WTC11 (cell line): ENCODE measurements around the gene IL16. TPM values are rescaled to one million over a fixed set of nuclear protein-coding genes. Genes with fewer than 3 reads are reported as not detected.

Experiments
- ATAC-seq: fragments of 200-7000 bp; cut with Tn5 transposase; 2 replicates; pipeline ENCODE4 v1.10.0; 2021; ENCODE audit warnings: mild to moderate bottlenecking, moderate library complexity
- CTCF ChIA-PET: fragments of 300-600 bp; sonication (Branson Sonifier 250); formaldehyde crosslinking; loops from one replicate; lab custom pipeline; 2021; ENCODE audit warnings: antibody characterized with exemption; lab: Charles Lee
- POLR2A ChIA-PET: fragments of 350-600 bp; sonication (Branson Sonifier 250); formaldehyde crosslinking; loops from one replicate; lab custom pipeline; 2021; ENCODE audit warnings: antibody characterized with exemption; lab: Charles Lee
- DNase-seq: peaks from one replicate; pipeline ENCODE4 v3.0.0; 2021; ENCODE audit warnings: low spot score
- H3K27ac Mint-ChIP-seq: 2 replicates; pipeline ENCODE4 v1.8.0; 2021; ENCODE audit warnings: mixed read lengths
- H3K27me3 Mint-ChIP-seq: 2 replicates; pipeline ENCODE4 v1.8.0; 2021; ENCODE audit warnings: low read depth, mild to moderate bottlenecking, moderate library complexity, mixed read lengths
- H3K36me3 Mint-ChIP-seq: 2 replicates; pipeline ENCODE4 v1.8.0; 2021; ENCODE audit warnings: mixed read lengths
- H3K4me1 Mint-ChIP-seq: 2 replicates; pipeline ENCODE4 v1.8.0; 2022; ENCODE audit warnings: mixed read lengths
- H3K4me3 Mint-ChIP-seq: 2 replicates; pipeline ENCODE4 v1.8.0; 2021; ENCODE audit warnings: mild to moderate bottlenecking, moderate library complexity, mixed read lengths
- H3K9me3 Mint-ChIP-seq: 2 replicates; pipeline ENCODE4 v1.8.0; 2021; ENCODE audit warnings: mixed read lengths
- CBFB ChIP-seq: sonication (generic); formaldehyde crosslinking; IDR thresholded peaks from 2 replicates; pipeline ENCODE4 v1.8.1; 2022; ENCODE audit warnings: mild to moderate bottlenecking, low read depth, missing genetic modification reagents
- GABPB1 ChIP-seq: sonication (generic); formaldehyde crosslinking; IDR thresholded peaks from 2 replicates; pipeline ENCODE4 v1.8.1; 2023; ENCODE audit warnings: mild to moderate bottlenecking, missing genetic modification reagents
- HMGA2 ChIP-seq: fragments of 250-450 bp; sonication (Bioruptor Pico); IDR thresholded peaks from 2 replicates; pipeline ENCODE4 v1.4.0; 2021; ENCODE audit warnings: mild to moderate bottlenecking, moderate library complexity
- NFATC4 ChIP-seq: fragments of 250-450 bp; sonication (Bioruptor Pico); IDR thresholded peaks from 2 replicates; pipeline ENCODE4 v1.9.0; 2021; ENCODE audit warnings: mild to moderate bottlenecking
- OVOL2 ChIP-seq: fragments of 250-450 bp; sonication (Bioruptor Pico); IDR thresholded peaks from 2 replicates; pipeline ENCODE4 v1.9.0; 2021; ENCODE audit warnings: mild to moderate bottlenecking, borderline replicate concordance
- PRRX2 ChIP-seq: fragments of 250-450 bp; sonication (Bioruptor Pico); IDR thresholded peaks from 2 replicates; pipeline ENCODE4 v1.8.0; 2021; ENCODE audit warnings: mild to moderate bottlenecking
- SOX15 ChIP-seq: fragments of 250-450 bp; sonication (Bioruptor Pico); IDR thresholded peaks from 2 replicates; pipeline ENCODE4 v1.9.0; 2021; ENCODE audit warnings: mild to moderate bottlenecking
- SP1 ChIP-seq: sonication (generic); formaldehyde crosslinking; conservative IDR thresholded peaks from 2 replicates; pipeline ENCODE4 v1.8.1; 2022; ENCODE audit warnings: missing genetic modification reagents
- TCF7 ChIP-seq: sonication (generic); formaldehyde crosslinking; IDR thresholded peaks from 2 replicates; pipeline ENCODE4 v1.8.0; 2022; ENCODE audit warnings: mild to moderate bottlenecking, low read depth, missing genetic modification reagents, moderate library complexity
- TP53 ChIP-seq: sonication (generic); formaldehyde crosslinking; IDR thresholded peaks from 2 replicates; pipeline ENCODE4 v1.8.1; 2023; ENCODE audit warnings: mild to moderate bottlenecking, missing genetic modification reagents
- ZBTB21 ChIP-seq: sonication (generic); formaldehyde crosslinking; IDR thresholded peaks from 2 replicates; pipeline ENCODE4 v1.8.1; 2023; ENCODE audit warnings: mild to moderate bottlenecking, missing genetic modification reagents, borderline replicate concordance
- ZNF232 ChIP-seq: sonication (generic); formaldehyde crosslinking; IDR thresholded peaks from 2 replicates; pipeline ENCODE4 v1.8.0; 2022; ENCODE audit warnings: mild to moderate bottlenecking, missing genetic modification reagents
- ZNF671 ChIP-seq: fragments of 250-450 bp; sonication (Bioruptor Pico); IDR thresholded peaks from 2 replicates; pipeline ENCODE4 v1.8.0; 2021; ENCODE audit warnings: mild to moderate bottlenecking
- total RNA-seq: library from RNA; stranded (reverse); gene quantifications from 3 replicates; pipeline ENCODE4 v1.2.3, GENCODE V29; 2021
- TF ChIP-seq, protein P1 (sequence below): sonication (generic); formaldehyde crosslinking; IDR thresholded peaks from 2 replicates; pipeline ENCODE4 v1.8.1; 2023; ENCODE audit warnings: mild to moderate bottlenecking, missing genetic modification reagents
- TF ChIP-seq, protein P2 (sequence below): sonication (generic); formaldehyde crosslinking; IDR thresholded peaks from 2 replicates; pipeline ENCODE4 v1.8.0; 2022; ENCODE audit warnings: mild to moderate bottlenecking, missing genetic modification reagents
- TF ChIP-seq, protein P3 (sequence below): sonication (generic); formaldehyde crosslinking; IDR thresholded peaks from 2 replicates; pipeline ENCODE4 v1.8.0; 2022; ENCODE audit warnings: missing genetic modification reagents
- TF ChIP-seq, protein P4 (sequence below): sonication (generic); formaldehyde crosslinking; IDR thresholded peaks from 2 replicates; pipeline ENCODE4 v1.8.1; 2023; ENCODE audit warnings: mild to moderate bottlenecking, missing genetic modification reagents
- TF ChIP-seq, protein P5 (sequence below): sonication (generic); formaldehyde crosslinking; conservative IDR thresholded peaks from 2 replicates; pipeline ENCODE4 v1.8.1; 2023; ENCODE audit warnings: mild to moderate bottlenecking, low read depth, missing genetic modification reagents, moderate library complexity
- TF ChIP-seq, protein P6 (sequence below): sonication (generic); formaldehyde crosslinking; IDR thresholded peaks from 2 replicates; pipeline ENCODE4 v1.8.1; 2022; ENCODE audit warnings: low read depth, mild to moderate bottlenecking, moderate library complexity, missing genetic modification reagents, borderline replicate concordance

IL16 gene
- total RNA-seq, 1 experiment from 2014 or later: 0.61 TPM

DNA sequence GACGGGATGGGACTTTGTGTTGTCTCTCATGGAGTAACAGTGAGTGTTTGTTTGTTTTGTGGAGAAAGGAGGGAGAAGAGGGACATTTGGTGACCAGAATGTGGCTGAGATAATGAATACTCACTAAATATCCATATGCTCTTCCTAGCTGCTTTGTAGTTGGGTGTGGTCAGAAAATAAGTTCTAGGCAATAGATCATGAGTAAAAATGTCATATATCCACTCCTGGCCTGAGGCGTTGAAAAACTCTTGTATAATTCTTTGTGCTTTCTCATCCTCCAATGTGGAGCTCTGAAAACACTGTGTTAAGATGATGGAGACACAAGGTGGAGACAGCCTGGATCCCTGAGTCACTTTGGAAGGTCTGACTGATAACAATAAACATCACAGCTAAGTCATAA lies 28.0 kb upstream of the IL16 start:
- ATAC-seq (no peak), DNase-seq (no peak)
- no peak overlapping the region for H3K27ac Mint-ChIP-seq
- ChIA-PET POLR2A (no interaction called here), CTCF (interaction anchor here (1.3 to 3.3 kb wide), 3 partner anchors 13 to 100 kb away, joined by 3 to 14 read pairs (median 4); no protein-coding TSS in a partner anchor)
- H3K4me1 Mint-ChIP-seq: no peaks in the 10 kb centered on the region
- TF ChIP-seq NFATC4 (CRISPR knock-in tag) (no peak), HMGA2 (no peak), ZBTB21 (CRISPR knock-in tag) (no peak), OVOL2 (CRISPR knock-in tag) (no peak), TP53 (CRISPR knock-in tag) (no peak), SP1 (CRISPR knock-in tag) (no peak), ZNF232 (no peak), CBFB (CRISPR knock-in tag) (no peak), SOX15 (no peak), TCF7 (no peak)
- TF ChIP-seq, protein P1, sequence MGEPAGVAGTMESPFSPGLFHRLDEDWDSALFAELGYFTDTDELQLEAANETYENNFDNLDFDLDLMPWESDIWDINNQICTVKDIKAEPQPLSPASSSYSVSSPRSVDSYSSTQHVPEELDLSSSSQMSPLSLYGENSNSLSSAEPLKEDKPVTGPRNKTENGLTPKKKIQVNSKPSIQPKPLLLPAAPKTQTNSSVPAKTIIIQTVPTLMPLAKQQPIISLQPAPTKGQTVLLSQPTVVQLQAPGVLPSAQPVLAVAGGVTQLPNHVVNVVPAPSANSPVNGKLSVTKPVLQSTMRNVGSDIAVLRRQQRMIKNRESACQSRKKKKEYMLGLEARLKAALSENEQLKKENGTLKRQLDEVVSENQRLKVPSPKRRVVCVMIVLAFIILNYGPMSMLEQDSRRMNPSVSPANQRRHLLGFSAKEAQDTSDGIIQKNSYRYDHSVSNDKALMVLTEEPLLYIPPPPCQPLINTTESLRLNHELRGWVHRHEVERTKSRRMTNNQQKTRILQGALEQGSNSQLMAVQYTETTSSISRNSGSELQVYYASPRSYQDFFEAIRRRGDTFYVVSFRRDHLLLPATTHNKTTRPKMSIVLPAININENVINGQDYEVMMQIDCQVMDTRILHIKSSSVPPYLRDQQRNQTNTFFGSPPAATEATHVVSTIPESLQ (CRISPR knock-in tag): no peak
- TF ChIP-seq, protein P2, sequence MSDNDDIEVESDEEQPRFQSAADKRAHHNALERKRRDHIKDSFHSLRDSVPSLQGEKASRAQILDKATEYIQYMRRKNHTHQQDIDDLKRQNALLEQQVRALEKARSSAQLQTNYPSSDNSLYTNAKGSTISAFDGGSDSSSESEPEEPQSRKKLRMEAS (CRISPR knock-in tag): no peak
- TF ChIP-seq, protein P3, sequence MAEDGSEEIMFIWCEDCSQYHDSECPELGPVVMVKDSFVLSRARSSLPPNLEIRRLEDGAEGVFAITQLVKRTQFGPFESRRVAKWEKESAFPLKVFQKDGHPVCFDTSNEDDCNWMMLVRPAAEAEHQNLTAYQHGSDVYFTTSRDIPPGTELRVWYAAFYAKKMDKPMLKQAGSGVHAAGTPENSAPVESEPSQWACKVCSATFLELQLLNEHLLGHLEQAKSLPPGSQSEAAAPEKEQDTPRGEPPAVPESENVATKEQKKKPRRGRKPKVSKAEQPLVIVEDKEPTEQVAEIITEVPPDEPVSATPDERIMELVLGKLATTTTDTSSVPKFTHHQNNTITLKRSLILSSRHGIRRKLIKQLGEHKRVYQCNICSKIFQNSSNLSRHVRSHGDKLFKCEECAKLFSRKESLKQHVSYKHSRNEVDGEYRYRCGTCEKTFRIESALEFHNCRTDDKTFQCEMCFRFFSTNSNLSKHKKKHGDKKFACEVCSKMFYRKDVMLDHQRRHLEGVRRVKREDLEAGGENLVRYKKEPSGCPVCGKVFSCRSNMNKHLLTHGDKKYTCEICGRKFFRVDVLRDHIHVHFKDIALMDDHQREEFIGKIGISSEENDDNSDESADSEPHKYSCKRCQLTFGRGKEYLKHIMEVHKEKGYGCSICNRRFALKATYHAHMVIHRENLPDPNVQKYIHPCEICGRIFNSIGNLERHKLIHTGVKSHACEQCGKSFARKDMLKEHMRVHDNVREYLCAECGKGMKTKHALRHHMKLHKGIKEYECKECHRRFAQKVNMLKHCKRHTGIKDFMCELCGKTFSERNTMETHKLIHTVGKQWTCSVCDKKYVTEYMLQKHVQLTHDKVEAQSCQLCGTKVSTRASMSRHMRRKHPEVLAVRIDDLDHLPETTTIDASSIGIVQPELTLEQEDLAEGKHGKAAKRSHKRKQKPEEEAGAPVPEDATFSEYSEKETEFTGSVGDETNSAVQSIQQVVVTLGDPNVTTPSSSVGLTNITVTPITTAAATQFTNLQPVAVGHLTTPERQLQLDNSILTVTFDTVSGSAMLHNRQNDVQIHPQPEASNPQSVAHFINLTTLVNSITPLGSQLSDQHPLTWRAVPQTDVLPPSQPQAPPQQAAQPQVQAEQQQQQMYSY (CRISPR knock-in tag): no peak
- TF ChIP-seq, protein P4, sequence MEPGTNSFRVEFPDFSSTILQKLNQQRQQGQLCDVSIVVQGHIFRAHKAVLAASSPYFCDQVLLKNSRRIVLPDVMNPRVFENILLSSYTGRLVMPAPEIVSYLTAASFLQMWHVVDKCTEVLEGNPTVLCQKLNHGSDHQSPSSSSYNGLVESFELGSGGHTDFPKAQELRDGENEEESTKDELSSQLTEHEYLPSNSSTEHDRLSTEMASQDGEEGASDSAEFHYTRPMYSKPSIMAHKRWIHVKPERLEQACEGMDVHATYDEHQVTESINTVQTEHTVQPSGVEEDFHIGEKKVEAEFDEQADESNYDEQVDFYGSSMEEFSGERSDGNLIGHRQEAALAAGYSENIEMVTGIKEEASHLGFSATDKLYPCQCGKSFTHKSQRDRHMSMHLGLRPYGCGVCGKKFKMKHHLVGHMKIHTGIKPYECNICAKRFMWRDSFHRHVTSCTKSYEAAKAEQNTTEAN (CRISPR knock-in tag): no peak
- H3K36me3 Mint-ChIP-seq: no peaks in the 10 kb centered on the region
- no peak overlapping the region for H3K4me3 Mint-ChIP-seq
- H3K27me3 Mint-ChIP-seq: no peaks in the 10 kb centered on the region
- H3K9me3 Mint-ChIP-seq: no peaks in the 10 kb centered on the region

DNA sequence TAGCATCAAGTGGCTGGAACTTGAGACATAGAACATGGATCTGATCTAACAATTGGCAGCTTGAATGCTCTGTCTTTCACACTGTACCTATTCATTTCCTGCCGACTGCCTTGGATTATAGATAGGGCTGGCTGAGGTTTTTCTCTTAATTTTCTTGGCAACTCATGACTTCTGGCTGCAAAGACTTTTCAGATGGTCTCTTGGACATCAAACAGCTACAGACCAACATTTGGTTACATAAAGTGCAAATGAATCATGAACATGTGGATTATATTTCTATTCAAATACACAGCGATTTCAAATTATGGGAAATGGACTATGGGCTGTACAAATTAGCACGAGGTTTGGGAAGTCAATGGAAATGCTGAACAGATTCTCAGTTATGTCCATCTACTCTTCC lies 26.2 kb upstream of the IL16 start:
- CTCF ChIA-PET: interaction anchor here (3.3 kb wide), 1 partner anchor 95 kb away, joined by 14 read pairs; no protein-coding TSS in a partner anchor
- Mint-ChIP-seq H3K27me3 (no peaks in the 10 kb centered on the region), H3K9me3 (no peaks in the 10 kb centered on the region), H3K27ac (no peak overlapping the region), H3K36me3 (no peaks in the 10 kb centered on the region), H3K4me3 (no peak overlapping the region), H3K4me1 (no peaks in the 10 kb centered on the region)
- TF ChIP-seq PRRX2 (CRISPR knock-in tag) (no peak), SOX15 (no peak), GABPB1 (no peak), ZNF671 (no peak), HMGA2 (no peak)
- TF ChIP-seq, protein P5, sequence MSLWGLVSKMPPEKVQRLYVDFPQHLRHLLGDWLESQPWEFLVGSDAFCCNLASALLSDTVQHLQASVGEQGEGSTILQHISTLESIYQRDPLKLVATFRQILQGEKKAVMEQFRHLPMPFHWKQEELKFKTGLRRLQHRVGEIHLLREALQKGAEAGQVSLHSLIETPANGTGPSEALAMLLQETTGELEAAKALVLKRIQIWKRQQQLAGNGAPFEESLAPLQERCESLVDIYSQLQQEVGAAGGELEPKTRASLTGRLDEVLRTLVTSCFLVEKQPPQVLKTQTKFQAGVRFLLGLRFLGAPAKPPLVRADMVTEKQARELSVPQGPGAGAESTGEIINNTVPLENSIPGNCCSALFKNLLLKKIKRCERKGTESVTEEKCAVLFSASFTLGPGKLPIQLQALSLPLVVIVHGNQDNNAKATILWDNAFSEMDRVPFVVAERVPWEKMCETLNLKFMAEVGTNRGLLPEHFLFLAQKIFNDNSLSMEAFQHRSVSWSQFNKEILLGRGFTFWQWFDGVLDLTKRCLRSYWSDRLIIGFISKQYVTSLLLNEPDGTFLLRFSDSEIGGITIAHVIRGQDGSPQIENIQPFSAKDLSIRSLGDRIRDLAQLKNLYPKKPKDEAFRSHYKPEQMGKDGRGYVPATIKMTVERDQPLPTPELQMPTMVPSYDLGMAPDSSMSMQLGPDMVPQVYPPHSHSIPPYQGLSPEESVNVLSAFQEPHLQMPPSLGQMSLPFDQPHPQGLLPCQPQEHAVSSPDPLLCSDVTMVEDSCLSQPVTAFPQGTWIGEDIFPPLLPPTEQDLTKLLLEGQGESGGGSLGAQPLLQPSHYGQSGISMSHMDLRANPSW (CRISPR knock-in tag): no peak
- TF ChIP-seq, protein P6, sequence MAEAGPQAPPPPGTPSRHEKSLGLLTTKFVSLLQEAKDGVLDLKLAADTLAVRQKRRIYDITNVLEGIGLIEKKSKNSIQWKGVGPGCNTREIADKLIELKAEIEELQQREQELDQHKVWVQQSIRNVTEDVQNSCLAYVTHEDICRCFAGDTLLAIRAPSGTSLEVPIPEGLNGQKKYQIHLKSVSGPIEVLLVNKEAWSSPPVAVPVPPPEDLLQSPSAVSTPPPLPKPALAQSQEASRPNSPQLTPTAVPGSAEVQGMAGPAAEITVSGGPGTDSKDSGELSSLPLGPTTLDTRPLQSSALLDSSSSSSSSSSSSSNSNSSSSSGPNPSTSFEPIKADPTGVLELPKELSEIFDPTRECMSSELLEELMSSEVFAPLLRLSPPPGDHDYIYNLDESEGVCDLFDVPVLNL (CRISPR knock-in tag): no peak
- TF ChIP-seq, protein P1 (CRISPR knock-in tag): no peak
- DNase-seq (no peak), ATAC-seq (no peak)
- POLR2A ChIA-PET: no interaction called here
